ENCODE data around the gene FARP1.

Gene FARP1

GRCh38 chr13:98441056-98441676 lies 298.3 kb downstream of the FARP1 start:
- Histone ChIP-seq H3K36me3 (ENCODE audit: control insufficient read depth in 1 of 2, insufficient read depth in 2 of 2, low read length in 2 of 2) (peaks cover 62 to 64% of the 10 kb centered on the region in 2 experiments), H2AFZ (ENCODE audit: insufficient read depth, low read length, poor library complexity) (no peak overlapping the region)
- WGBS (ENCODE audit: extremely low coverage, insufficient coverage, insufficient read length) = no CpG with 5 or more reads among the region's 21 CpGs

GRCh38 chr13:98442391-98443230 lies 299.7 kb downstream of the FARP1 start:
- Histone ChIP-seq H3K79me1 (ENCODE audit: low read length) (no peaks in the 10 kb centered on the region), H3K4me1 (ENCODE audit: control insufficient read depth in 1 of 2, insufficient read depth in 2 of 2, low read length in 2 of 2) (peaks cover 4 to 7% of the 10 kb centered on the region in 2 experiments), H3K27me3 (ENCODE audit: insufficient read depth, low read length) (no peaks in the 10 kb centered on the region), H2BK120ac (ENCODE audit: insufficient read depth, low read length, poor library complexity) (no peak overlapping the region), H3K4me2 (ENCODE audit: low read length) (no peak overlapping the region), H3K27ac (ENCODE audit: low read depth, low read length) (no peak overlapping the region), H2AFZ (ENCODE audit: insufficient read depth, low read length, poor library complexity) (no peak overlapping the region), H3K14ac (ENCODE audit: low read length) (no peak overlapping the region), H3K4ac (ENCODE audit: low read depth, low read length) (no peak overlapping the region), H3K9me3 (ENCODE audit: insufficient read depth, low read depth, low read length) (peaks cover 2% of the 10 kb centered on the region), H3K9ac (ENCODE audit: low read length) (no peak overlapping the region), H2AK5ac (ENCODE audit: low read length) (no peak overlapping the region), H3K18ac (ENCODE audit: low read length) (no peak overlapping the region), H3K79me2 (ENCODE audit: control insufficient read depth, insufficient read depth, low read length, poor library complexity) (no peaks in the 10 kb centered on the region), H2BK5ac (ENCODE audit: low read depth, low read length, poor library complexity) (no peak overlapping the region), H3K36me3 (ENCODE audit: control insufficient read depth in 1 of 2, insufficient read depth in 2 of 2, low read length in 2 of 2) (peaks cover 66 to 73% of the 10 kb centered on the region in 2 experiments), H4K12ac (ENCODE audit: low read depth, low read length) (no peak overlapping the region), H3K4me3 (ENCODE audit: low read depth, low read length) (no peak overlapping the region), H4K8ac (ENCODE audit: low read depth, low read length) (no peak overlapping the region), H3K23ac (ENCODE audit: low read length) (no peak overlapping the region), H2BK12ac (ENCODE audit: low read length) (no peak overlapping the region), H4K91ac (ENCODE audit: low read depth, low read length) (no peak overlapping the region)
- DNase-seq = no peak
- WGBS (ENCODE audit: extremely low coverage, insufficient coverage, insufficient read length) = no CpG with 5 or more reads among the region's 27 CpGs

More at GRCh38 chr13:98441056-98441676, 298.3 kb downstream of the FARP1 start:
- no peak overlapping the region for H4K91ac ChIP-seq (ENCODE audit: low read depth, low read length)
- no peak for DNase-seq
- no peak overlapping the region for H2BK120ac ChIP-seq (ENCODE audit: insufficient read depth, low read length, poor library complexity)
- H2BK5ac ChIP-seq (ENCODE audit: low read depth, low read length, poor library complexity) = no peak overlapping the region
- H4K12ac ChIP-seq (ENCODE audit: low read depth, low read length) = no peak overlapping the region
- H3K4me1 ChIP-seq (ENCODE audit: control insufficient read depth in 1 of 2, insufficient read depth in 2 of 2, low read length in 2 of 2) = peaks cover 4 to 7% of the 10 kb centered on the region in 2 experiments
- H3K4me2 ChIP-seq (ENCODE audit: low read length) = no peak overlapping the region
- no peak overlapping the region for H3K23ac ChIP-seq (ENCODE audit: low read length)
- H2AK5ac ChIP-seq (ENCODE audit: low read length) = no peak overlapping the region
- H3K4ac ChIP-seq (ENCODE audit: low read depth, low read length) = no peak overlapping the region
- no peak overlapping the region for H3K14ac ChIP-seq (ENCODE audit: low read length)
- H4K8ac ChIP-seq (ENCODE audit: low read depth, low read length) = no peak overlapping the region
- peaks cover 2% of the 10 kb centered on the region for H3K9me3 ChIP-seq (ENCODE audit: insufficient read depth, low read depth, low read length)
- H3K79me2 ChIP-seq (ENCODE audit: control insufficient read depth, insufficient read depth, low read length, poor library complexity) = no peaks in the 10 kb centered on the region
- H2BK12ac ChIP-seq (ENCODE audit: low read length) = no peak overlapping the region
- no peak overlapping the region for H3K9ac ChIP-seq (ENCODE audit: low read length)
- no peak overlapping the region for H3K18ac ChIP-seq (ENCODE audit: low read length)
- H3K4me3 ChIP-seq (ENCODE audit: low read depth, low read length) = no peak overlapping the region
- H3K27ac ChIP-seq (ENCODE audit: low read depth, low read length) = no peak overlapping the region
- H3K79me1 ChIP-seq (ENCODE audit: low read length) = no peaks in the 10 kb centered on the region
- no peaks in the 10 kb centered on the region for H3K27me3 ChIP-seq (ENCODE audit: insufficient read depth, low read length)

DNA sequence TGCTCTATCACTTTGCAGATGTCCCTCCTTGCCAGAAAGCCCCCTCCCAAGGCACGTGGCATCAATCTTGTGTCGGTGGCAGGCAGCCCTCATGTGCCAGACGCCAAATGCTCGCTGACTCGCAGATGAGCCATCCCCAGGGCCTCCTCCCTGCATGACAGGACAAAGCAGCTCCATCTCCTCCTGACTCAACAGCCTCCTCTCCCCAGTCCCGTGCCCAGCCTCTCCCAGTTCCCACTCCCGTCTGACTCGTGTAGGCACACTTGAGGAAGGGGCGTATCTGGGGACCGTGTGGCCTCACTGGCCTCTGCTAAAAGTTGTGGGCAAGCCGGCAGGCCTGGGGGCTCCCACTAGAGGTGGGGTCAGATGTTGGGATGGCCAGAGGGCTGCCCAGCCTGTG lies 300.4 kb downstream of the FARP1 start:
- Histone ChIP-seq H3K14ac (ENCODE audit: low read length) (no peak overlapping the region), H3K79me2 (ENCODE audit: control insufficient read depth, insufficient read depth, low read length, poor library complexity) (no peaks in the 10 kb centered on the region), H2AK5ac (ENCODE audit: low read length) (no peak overlapping the region), H3K27me3 (ENCODE audit: insufficient read depth, low read length) (no peaks in the 10 kb centered on the region), H3K4ac (ENCODE audit: low read depth, low read length) (no peak overlapping the region), H2AFZ (ENCODE audit: insufficient read depth, low read length, poor library complexity) (no peak overlapping the region), H3K27ac (ENCODE audit: low read depth, low read length) (no peak overlapping the region), H3K9me3 (ENCODE audit: insufficient read depth, low read depth, low read length) (peaks cover 4% of the 10 kb centered on the region), H3K4me2 (ENCODE audit: low read length) (no peak overlapping the region), H3K4me1 (ENCODE audit: control insufficient read depth in 1 of 2, insufficient read depth in 2 of 2, low read length in 2 of 2) (peaks cover 4 to 7% of the 10 kb centered on the region in 2 experiments), H2BK5ac (ENCODE audit: low read depth, low read length, poor library complexity) (no peak overlapping the region), H4K8ac (ENCODE audit: low read depth, low read length) (no peak overlapping the region), H3K23ac (ENCODE audit: low read length) (no peak overlapping the region), H4K91ac (ENCODE audit: low read depth, low read length) (no peak overlapping the region), H3K9ac (ENCODE audit: low read length) (no peak overlapping the region), H4K12ac (ENCODE audit: low read depth, low read length) (no peak overlapping the region), H3K4me3 (ENCODE audit: low read depth, low read length) (no peak overlapping the region), H3K18ac (ENCODE audit: low read length) (no peak overlapping the region), H3K79me1 (ENCODE audit: low read length) (no peaks in the 10 kb centered on the region), H2BK120ac (ENCODE audit: insufficient read depth, low read length, poor library complexity) (no peak overlapping the region), H3K36me3 (ENCODE audit: control insufficient read depth in 1 of 2, insufficient read depth in 2 of 2, low read length in 2 of 2) (peaks cover 72 to 78% of the 10 kb centered on the region in 2 experiments), H2BK12ac (ENCODE audit: low read length) (no peak overlapping the region)
- WGBS (ENCODE audit: extremely low coverage, insufficient coverage, insufficient read length) = no CpG with 5 or more reads among the region's 11 CpGs
- no peak for DNase-seq

DNA sequence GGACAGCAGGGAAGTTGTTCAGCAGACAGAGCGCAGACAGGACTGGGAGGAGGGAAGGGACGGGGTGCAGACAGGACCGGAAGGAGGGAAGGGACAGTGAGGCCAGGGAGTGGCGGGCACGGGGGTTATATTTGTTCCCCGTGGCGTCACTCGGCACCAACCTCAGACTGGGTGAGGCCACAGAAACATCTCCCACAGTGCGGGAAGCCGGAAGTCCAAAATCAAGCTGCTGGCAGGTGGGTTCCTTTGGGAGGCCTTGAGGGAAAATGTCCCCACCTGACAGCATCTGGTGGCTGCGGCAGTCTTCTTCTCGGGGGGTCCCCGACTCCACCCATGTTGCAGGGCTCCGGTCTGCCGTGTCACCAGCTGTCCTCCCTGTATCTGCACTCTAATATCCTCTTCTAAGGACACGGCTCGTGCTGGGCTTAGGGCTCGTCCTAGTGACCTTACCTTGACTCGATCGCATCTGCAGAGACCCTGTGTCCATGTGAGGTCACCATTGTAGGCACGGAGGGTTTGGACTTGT lies 301.0 kb downstream of the FARP1 start:
- H3K4me1 ChIP-seq (ENCODE audit: control insufficient read depth in 1 of 2, insufficient read depth in 2 of 2, low read length in 2 of 2) = peaks cover 4 to 7% of the 10 kb centered on the region in 2 experiments

More for the DNA sequence above, 301.0 kb downstream of the FARP1 start:
- Histone ChIP-seq H3K18ac (ENCODE audit: low read length) (no peak overlapping the region), H2BK5ac (ENCODE audit: low read depth, low read length, poor library complexity) (no peak overlapping the region), H2AFZ (ENCODE audit: insufficient read depth, low read length, poor library complexity) (no peak overlapping the region), H3K4me2 (ENCODE audit: low read length) (no peak overlapping the region), H4K91ac (ENCODE audit: low read depth, low read length) (no peak overlapping the region), H3K36me3 (ENCODE audit: control insufficient read depth in 1 of 2, insufficient read depth in 2 of 2, low read length in 2 of 2) (peaks cover 70 to 76% of the 10 kb centered on the region in 2 experiments), H3K79me1 (ENCODE audit: low read length) (no peaks in the 10 kb centered on the region), H3K9ac (ENCODE audit: low read length) (no peak overlapping the region), H3K9me3 (ENCODE audit: insufficient read depth, low read depth, low read length) (peaks cover 4% of the 10 kb centered on the region), H3K4me3 (ENCODE audit: low read depth, low read length) (no peak overlapping the region), H3K27ac (ENCODE audit: low read depth, low read length) (no peak overlapping the region), H3K23ac (ENCODE audit: low read length) (no peak overlapping the region), H3K14ac (ENCODE audit: low read length) (no peak overlapping the region), H3K27me3 (ENCODE audit: insufficient read depth, low read length) (no peaks in the 10 kb centered on the region), H4K8ac (ENCODE audit: low read depth, low read length) (no peak overlapping the region), H2BK12ac (ENCODE audit: low read length) (no peak overlapping the region), H3K4ac (ENCODE audit: low read depth, low read length) (no peak overlapping the region), H4K12ac (ENCODE audit: low read depth, low read length) (no peak overlapping the region), H2BK120ac (ENCODE audit: insufficient read depth, low read length, poor library complexity) (no peak overlapping the region), H2AK5ac (ENCODE audit: low read length) (no peak overlapping the region), H3K79me2 (ENCODE audit: control insufficient read depth, insufficient read depth, low read length, poor library complexity) (no peaks in the 10 kb centered on the region)
- DNase-seq = no peak
- no CpG with 5 or more reads among the region's 21 CpGs for WGBS (ENCODE audit: extremely low coverage, insufficient coverage, insufficient read length)

All from trophoblast cell (in vitro differentiated cells and primary cell).